Hepatocyte (in vitro differentiated cells): Measurements from ENCODE around the gene TNFAIP1. TPM values are rescaled to one million over a fixed set of nuclear protein-coding genes. Genes with fewer than 3 reads are reported as not detected.
A peak's percentile ranks its signal among the peaks of the same experiment; 100 is the strongest.

Experiments used
- DNase-seq: peaks from one replicate; pipeline ENCODE4 v3.0.0-alpha.2; 2016; ENCODE audit warnings: low spot score
- H2AFZ ChIP-seq: fragments of 200-600 bp; sonication (generic); 2 replicates; pipeline ENCODE4 v1.6.0; 2016; ENCODE audit warnings: antibody characterized with exemption, mild to moderate bottlenecking
- H3K27ac ChIP-seq: fragments of 200-600 bp; sonication (generic); 2 replicates; pipeline ENCODE4 v1.5.1; 2016; ENCODE audit warnings: mild to moderate bottlenecking
- H3K27me3 ChIP-seq: fragments of 200-600 bp; sonication (generic); 2 replicates; pipeline ENCODE4 v1.6.1; 2016
- H3K36me3 ChIP-seq: fragments of 200-600 bp; sonication (generic); replicated peaks from 2 replicates; pipeline ENCODE4 v1.5.1; 2016; ENCODE audit warnings: low read depth; ENCODE audit not compliant: insufficient read depth
- H3K4me1 ChIP-seq: fragments of 200-600 bp; sonication (generic); 2 replicates; pipeline ENCODE4 v1.5.1; 2016; ENCODE audit warnings: mild to moderate bottlenecking, moderate library complexity; ENCODE audit not compliant: insufficient read depth
- H3K4me2 ChIP-seq: fragments of 200-600 bp; sonication (generic); 2 replicates; pipeline ENCODE4 v1.6.0; 2016
- H3K4me3 ChIP-seq: fragments of 200-600 bp; sonication (generic); 2 replicates; pipeline ENCODE4 v1.5.1; 2016; ENCODE audit warnings: mild to moderate bottlenecking
- H3K79me2 ChIP-seq: fragments of 200-600 bp; sonication (generic); 2 replicates; pipeline ENCODE4 v1.6.0; 2017; ENCODE audit warnings: mild to moderate bottlenecking
- H3K9me2 ChIP-seq: fragments of 200-600 bp; sonication (generic); replicated peaks from 2 replicates; pipeline ENCODE4 v1.6.0; 2017; ENCODE audit warnings: mild to moderate bottlenecking; ENCODE audit not compliant: insufficient read depth
- H3K9me3 ChIP-seq: fragments of 200-600 bp; sonication (generic); 2 replicates; pipeline ENCODE4 v1.5.1; 2016; ENCODE audit warnings: low read depth, mild to moderate bottlenecking
- H4K20me1 ChIP-seq: fragments of 200-600 bp; sonication (generic); 2 replicates; pipeline ENCODE4 v1.6.0; 2016; ENCODE audit warnings: mild to moderate bottlenecking; ENCODE audit not compliant: insufficient read depth, poor library complexity, severe bottlenecking
- EZH2 ChIP-seq: fragments of 200-600 bp; sonication (generic); IDR thresholded peaks from 2 replicates; pipeline ENCODE4 v1.6.1; 2016; ENCODE audit warnings: antibody characterized with exemption, mild to moderate bottlenecking, borderline replicate concordance
- EZH2phosphoT487 ChIP-seq: fragments of 200-600 bp; sonication (generic); IDR thresholded peaks from one replicate; pipeline ENCODE4 v1.6.1; 2018; ENCODE audit warnings: antibody characterized with exemption, mild to moderate bottlenecking, low read depth, moderate library complexity; ENCODE audit not compliant: unreplicated experiment, severe bottlenecking
- WGBS: methylation state at CpG from one replicate; pipeline ENCODE4 v1.1.6; 2016; ENCODE audit warnings: low lambda C conversion rate; ENCODE audit errors: missing lambda C conversion rate; 5-methylcytosine and 5-hydroxymethylcytosine counted together
- polyA plus RNA-seq: library from polyadenylated mRNA; unstranded; fragments of >200 nt; fragmentation: Nextera tagmentation; extraction: Ambion mirVana; gene quantifications from 2 replicates; pipeline ENCODE4 v1.2.1, GENCODE V29; 2016
- total RNA-seq: library from RNA; depleted of rRNA; stranded (reverse); fragments of >200 nt; gene quantifications from 2 replicates; pipeline ENCODE4 v1.2.3, GENCODE V29; 2014
- TF ChIP-seq, protein P1 (sequence below): fragments of 200-600 bp; sonication (generic); IDR thresholded peaks from 2 replicates; pipeline ENCODE4 v1.5.1; 2016; ENCODE audit warnings: antibody characterized with exemption, mild to moderate bottlenecking; ENCODE audit not compliant: poor library complexity

Gene TNFAIP1
- total and polyA plus RNA-seq, 2 experiments from 2014 or later: 37.6 to 39.0 TPM

DNA sequence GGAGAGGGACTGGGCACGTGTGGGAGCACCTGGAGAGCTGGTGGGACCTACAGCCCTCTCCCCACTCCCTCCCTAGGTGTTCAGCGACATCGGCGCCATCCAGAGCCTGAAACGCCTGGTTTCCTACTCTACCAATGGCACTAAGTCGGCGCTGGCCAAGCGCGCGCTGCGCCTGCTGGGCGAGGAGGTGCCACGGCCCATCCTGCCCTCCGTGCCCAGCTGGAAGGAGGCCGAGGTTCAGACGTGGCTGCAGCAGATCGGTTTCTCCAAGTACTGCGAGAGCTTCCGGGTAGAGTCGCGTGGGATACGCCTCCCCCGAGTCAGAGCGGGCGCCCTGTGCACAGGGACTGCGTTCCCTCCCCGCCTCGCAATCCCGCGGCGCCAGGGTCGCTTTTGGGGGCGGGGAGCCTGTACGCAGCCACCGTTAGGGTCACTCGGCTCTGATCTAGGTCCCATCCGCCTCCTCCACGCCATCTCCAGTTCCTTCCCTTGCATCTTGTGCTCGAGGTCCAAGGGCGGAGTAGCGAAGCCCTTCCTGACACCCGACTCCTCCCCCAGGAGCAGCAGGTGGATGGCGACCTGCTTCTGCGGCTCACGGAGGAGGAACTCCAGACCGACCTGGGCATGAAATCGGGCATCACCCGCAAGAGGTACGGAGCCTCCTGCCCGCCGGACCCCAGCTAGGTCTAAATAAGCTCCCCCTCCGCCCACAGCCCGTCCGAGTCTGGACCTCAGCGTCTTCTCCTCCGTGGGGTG lies 48.9 kb downstream of the TNFAIP1 start:
- Histone ChIP-seq H4K20me1 (no peaks in the 10 kb centered on the region), H2AFZ (peak overlapping the region; percentile 83), H3K9me3 (no peaks in the 10 kb centered on the region), H3K27ac (peak overlapping the region; percentile 58), H3K36me3 (no peaks in the 10 kb centered on the region), H3K9me2 (no peaks in the 10 kb centered on the region), H3K27me3 (peaks cover 19% of the 10 kb centered on the region), H3K4me1 (peaks cover 9% of the 10 kb centered on the region), H3K79me2 (no peaks in the 10 kb centered on the region), H3K4me2 (peak overlapping the region; percentile 82), H3K4me3 (peak overlapping the region; percentile 11)
- WGBS: 25% methylated on average over 49 of the region's 56 CpGs
- peak; percentile 72 for DNase-seq
- TF ChIP-seq, protein P1, sequence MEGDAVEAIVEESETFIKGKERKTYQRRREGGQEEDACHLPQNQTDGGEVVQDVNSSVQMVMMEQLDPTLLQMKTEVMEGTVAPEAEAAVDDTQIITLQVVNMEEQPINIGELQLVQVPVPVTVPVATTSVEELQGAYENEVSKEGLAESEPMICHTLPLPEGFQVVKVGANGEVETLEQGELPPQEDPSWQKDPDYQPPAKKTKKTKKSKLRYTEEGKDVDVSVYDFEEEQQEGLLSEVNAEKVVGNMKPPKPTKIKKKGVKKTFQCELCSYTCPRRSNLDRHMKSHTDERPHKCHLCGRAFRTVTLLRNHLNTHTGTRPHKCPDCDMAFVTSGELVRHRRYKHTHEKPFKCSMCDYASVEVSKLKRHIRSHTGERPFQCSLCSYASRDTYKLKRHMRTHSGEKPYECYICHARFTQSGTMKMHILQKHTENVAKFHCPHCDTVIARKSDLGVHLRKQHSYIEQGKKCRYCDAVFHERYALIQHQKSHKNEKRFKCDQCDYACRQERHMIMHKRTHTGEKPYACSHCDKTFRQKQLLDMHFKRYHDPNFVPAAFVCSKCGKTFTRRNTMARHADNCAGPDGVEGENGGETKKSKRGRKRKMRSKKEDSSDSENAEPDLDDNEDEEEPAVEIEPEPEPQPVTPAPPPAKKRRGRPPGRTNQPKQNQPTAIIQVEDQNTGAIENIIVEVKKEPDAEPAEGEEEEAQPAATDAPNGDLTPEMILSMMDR: no peak
- TF ChIP-seq EZH2: no peak
- no peak for TF ChIP-seq EZH2phosphoT487

DNA sequence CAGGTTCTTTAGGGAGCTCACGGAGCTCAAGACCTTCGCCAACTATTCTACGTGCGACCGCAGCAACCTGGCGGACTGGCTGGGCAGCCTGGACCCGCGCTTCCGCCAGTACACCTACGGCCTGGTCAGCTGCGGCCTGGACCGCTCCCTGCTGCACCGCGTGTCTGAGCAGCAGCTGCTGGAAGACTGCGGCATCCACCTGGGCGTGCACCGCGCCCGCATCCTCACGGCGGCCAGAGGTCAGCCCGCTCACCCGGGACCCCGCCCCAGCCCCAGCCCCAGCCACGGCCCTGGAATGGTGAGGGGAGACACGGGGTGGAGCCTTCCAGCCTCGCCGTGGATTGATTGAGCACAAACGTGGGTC lies 49.5 kb downstream of the TNFAIP1 start:
- Histone ChIP-seq H3K9me3 (no peaks in the 10 kb centered on the region), H3K79me2 (no peaks in the 10 kb centered on the region), H3K4me1 (peaks cover 9% of the 10 kb centered on the region), H3K27me3 (peaks cover 19% of the 10 kb centered on the region), H3K27ac (peak overlapping the region; percentile 58), H4K20me1 (no peaks in the 10 kb centered on the region), H3K36me3 (no peaks in the 10 kb centered on the region), H3K4me2 (peak overlapping the region; percentile 82), H2AFZ (peak overlapping the region; percentile 83), H3K4me3 (peak overlapping the region; percentile 11), H3K9me2 (no peaks in the 10 kb centered on the region)
- 25% methylated on average over 23 of the region's 29 CpGs for WGBS
- TF ChIP-seq, protein P1: no peak
- DNase-seq: peak; percentile 26

DNA sequence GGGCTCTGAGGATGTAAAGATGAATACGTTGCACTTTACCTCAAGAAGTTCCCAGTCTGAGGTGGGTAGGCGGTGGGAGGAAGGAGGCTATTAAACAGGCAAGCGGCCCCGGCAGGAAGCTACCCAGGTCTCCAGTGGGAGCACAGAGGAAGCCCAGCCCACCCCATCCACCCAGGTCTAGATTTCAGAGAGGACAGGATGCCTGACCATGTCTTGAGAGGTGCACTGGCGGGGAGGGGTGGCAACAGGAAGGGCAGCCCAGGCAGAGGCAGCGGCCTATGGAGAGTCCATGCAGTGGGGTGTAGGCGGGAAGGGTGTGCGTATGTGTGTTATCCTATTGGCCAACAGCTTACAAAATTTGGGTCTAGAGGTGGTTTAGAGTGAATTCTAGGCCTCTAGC lies 49.8 kb downstream of the TNFAIP1 start:
- no peak overlapping the region for H3K4me3 ChIP-seq
- no peak overlapping the region for H3K27ac ChIP-seq
- no peak for TF ChIP-seq EZH2
- TF ChIP-seq, protein P1: no peak
- no peaks in the 10 kb centered on the region for H3K9me3 ChIP-seq
- no peak for DNase-seq
- H3K4me1 ChIP-seq: peaks cover 9% of the 10 kb centered on the region
- H3K4me2 ChIP-seq: peak overlapping the region; percentile 82
- 88% methylated on average over 8 of the region's 8 CpGs for WGBS
- no peaks in the 10 kb centered on the region for H4K20me1 ChIP-seq
- H2AFZ ChIP-seq: no peak overlapping the region
- no peaks in the 10 kb centered on the region for H3K79me2 ChIP-seq
- H3K9me2 ChIP-seq: no peaks in the 10 kb centered on the region
- peaks cover 18% of the 10 kb centered on the region for H3K27me3 ChIP-seq
- no peaks in the 10 kb centered on the region for H3K36me3 ChIP-seq

DNA sequence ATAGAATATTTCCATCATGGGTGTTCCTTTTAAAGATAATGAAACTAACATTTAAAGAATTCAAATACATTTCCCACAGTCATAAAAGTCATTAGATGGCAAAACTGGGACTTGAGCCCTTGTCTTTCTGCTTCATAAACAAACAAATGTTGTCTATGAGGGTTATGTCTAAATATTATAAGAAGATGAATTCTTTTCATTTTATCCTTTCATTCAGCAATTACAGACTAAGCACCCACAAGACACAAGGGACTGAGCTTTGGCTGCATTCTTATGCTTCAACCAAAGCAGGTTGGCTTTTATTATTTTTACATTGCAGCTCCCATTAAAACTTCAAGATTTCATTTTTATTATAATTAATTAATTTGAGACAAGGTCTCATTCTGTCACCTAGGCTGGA lies 50.8 kb downstream of the TNFAIP1 start:
- no peak for DNase-seq
- peaks cover 8% of the 10 kb centered on the region for H3K27me3 ChIP-seq
- H3K4me3 ChIP-seq: no peak overlapping the region
- no peaks in the 10 kb centered on the region for H3K9me3 ChIP-seq
- no peaks in the 10 kb centered on the region for H4K20me1 ChIP-seq
- H3K36me3 ChIP-seq: no peaks in the 10 kb centered on the region
- no peaks in the 10 kb centered on the region for H3K79me2 ChIP-seq
- no peak overlapping the region for H3K4me2 ChIP-seq
- H3K27ac ChIP-seq: no peak overlapping the region
- no peak for TF ChIP-seq EZH2
- no peak for TF ChIP-seq EZH2phosphoT487
- TF ChIP-seq, protein P1: no peak
- no peaks in the 10 kb centered on the region for H3K9me2 ChIP-seq
- H2AFZ ChIP-seq: no peak overlapping the region
- peaks cover 4% of the 10 kb centered on the region for H3K4me1 ChIP-seq
